Measurements from ENCODE around the gene GABRA1.

DNA sequence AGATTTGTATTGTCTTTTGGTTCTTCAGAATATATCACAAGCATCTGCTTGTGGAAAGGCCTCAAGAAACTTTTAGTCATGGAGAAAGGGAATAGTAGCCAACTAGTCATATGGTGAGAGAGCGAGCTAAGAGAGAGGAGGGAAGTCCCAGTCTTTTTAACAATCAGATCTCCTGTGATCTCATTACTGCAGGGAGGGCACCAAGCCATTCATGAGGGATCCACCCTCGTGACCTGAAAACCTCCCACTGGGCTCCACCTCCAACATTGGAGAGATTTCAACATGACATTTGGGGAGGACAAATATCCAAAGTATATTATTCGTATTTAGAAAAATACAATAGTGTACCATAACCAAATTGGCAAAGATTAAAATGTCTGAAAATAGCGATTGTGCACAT, 99.0 kb downstream of the GABRA1 start:
- TF ChIP-seq CTCF (IDR thresholded peaks at IDR 0.05), result no peak
- TF ChIP-seq POLR2A (IDR thresholded peaks at IDR 0.05), result no peak

Data from esophagus squamous epithelium (tissue), 4 donors.